HEK293T (cell line): ENCODE results near the gene SETD3.

ENCODE experiments used
- CTCF ChIA-PET: fragments of 350-600 bp; formaldehyde crosslinking; extraction: SDS; loops from one replicate; lab custom pipeline; 2021; ENCODE audit warnings: antibody characterized with exemption, inconsistent platforms; lab: Yijun Ruan, JAX
- POLR2A ChIA-PET: fragments of 350-600 bp; formaldehyde crosslinking; extraction: SDS; loops from one replicate; lab custom pipeline; 2020; ENCODE audit warnings: antibody characterized with exemption, inconsistent platforms; lab: Yijun Ruan, JAX
- DNase-seq: peaks from one replicate; pipeline ENCODE4 v3.0.0; 2012; ENCODE audit warnings: mixed read lengths; ENCODE audit errors: extremely low spot score
- ARNT ChIP-seq: fragments of 450-650 bp; IDR thresholded peaks from 2 replicates; pipeline ENCODE4 v1.6.1; 2017; ENCODE audit warnings: mild to moderate bottlenecking
- BHLHE40 ChIP-seq: fragments of 450-650 bp; IDR thresholded peaks from 2 replicates; pipeline ENCODE4 v1.6.1; 2016; ENCODE audit warnings: mild to moderate bottlenecking, moderate library complexity, borderline replicate concordance
- CTBP1 ChIP-seq: fragments of 450-650 bp; IDR thresholded peaks from 2 replicates; pipeline ENCODE4 v1.6.1; 2016; ENCODE audit warnings: borderline replicate concordance
- ELF4 ChIP-seq: fragments of 450-650 bp; IDR thresholded peaks from 2 replicates; pipeline ENCODE4 v1.6.1; 2017; ENCODE audit warnings: antibody characterized with exemption
- FOXA1 ChIP-seq: fragments of 450-650 bp; IDR thresholded peaks from 2 replicates; pipeline ENCODE4 v1.6.1; 2016; ENCODE audit warnings: mild to moderate bottlenecking
- FOXK2 ChIP-seq: fragments of 450-650 bp; IDR thresholded peaks from 2 replicates; pipeline ENCODE4 v1.6.1; 2016; ENCODE audit warnings: mild to moderate bottlenecking
- FOXM1 ChIP-seq: fragments of 450-650 bp; IDR thresholded peaks from 2 replicates; pipeline ENCODE4 v1.6.1; 2017; ENCODE audit warnings: mild to moderate bottlenecking, borderline replicate concordance
- HDGF ChIP-seq: fragments of 450-650 bp; IDR thresholded peaks from 2 replicates; pipeline ENCODE4 v1.6.1; 2017; ENCODE audit warnings: antibody characterized with exemption, borderline replicate concordance
- L3MBTL2 ChIP-seq: fragments of 450-650 bp; conservative IDR thresholded peaks from 2 replicates; pipeline ENCODE4 v1.6.1; 2016; ENCODE audit warnings: mild to moderate bottlenecking
- LEF1 ChIP-seq: fragments of 450-650 bp; IDR thresholded peaks from 2 replicates; pipeline ENCODE4 v1.6.1; 2017; ENCODE audit warnings: mild to moderate bottlenecking, borderline replicate concordance
- NFRKB ChIP-seq: fragments of 450-650 bp; IDR thresholded peaks from 2 replicates; pipeline ENCODE4 v1.6.1; 2016; ENCODE audit warnings: mild to moderate bottlenecking, moderate library complexity
- PKNOX1 ChIP-seq: fragments of 450-650 bp; IDR thresholded peaks from 2 replicates; pipeline ENCODE4 v1.6.1; 2016
- SP1 ChIP-seq: fragments of 450-650 bp; IDR thresholded peaks from 2 replicates; pipeline ENCODE4 v1.6.1; 2017
- SUZ12 ChIP-seq: fragments of 450-650 bp; IDR thresholded peaks from 2 replicates; pipeline ENCODE4 v1.6.1; 2016; ENCODE audit warnings: mild to moderate bottlenecking
- TARDBP ChIP-seq: fragments of 450-650 bp; IDR thresholded peaks from 2 replicates; pipeline ENCODE4 v1.6.1; 2016
- ZNF384 ChIP-seq: fragments of 450-650 bp; IDR thresholded peaks from 2 replicates; pipeline ENCODE4 v1.6.1; 2016

The SETD3 gene

GRCh38 chr14:99518441-99519346 lies 38.0 kb upstream of the SETD3 start:
- peak; percentile 80 for DNase-seq
- ChIA-PET CTCF (interaction anchor here (0.6 to 1.6 kb wide), 3 partner anchors 15 to 126 kb away, joined by 3 to 6 read pairs (median 5); no protein-coding TSS in a partner anchor), POLR2A (no interaction called here)
- 0 out of 2 replicates have a peak, but pooled peaks have one; percentile 19 for TF ChIP-seq ZNF384
- TF ChIP-seq TARDBP, result no peak

GRCh38 chr14:99517643-99518381 lies 37.2 kb upstream of the SETD3 start:
- CTCF ChIA-PET, result interaction anchor here (1.4 to 1.6 kb wide), 2 partner anchors 111 to 125 kb away, joined by 5 to 6 read pairs; no protein-coding TSS in a partner anchor
- DNase-seq, result no peak
- no peak for TF ChIP-seq NFRKB
- POLR2A ChIA-PET, result no interaction called here

DNA sequence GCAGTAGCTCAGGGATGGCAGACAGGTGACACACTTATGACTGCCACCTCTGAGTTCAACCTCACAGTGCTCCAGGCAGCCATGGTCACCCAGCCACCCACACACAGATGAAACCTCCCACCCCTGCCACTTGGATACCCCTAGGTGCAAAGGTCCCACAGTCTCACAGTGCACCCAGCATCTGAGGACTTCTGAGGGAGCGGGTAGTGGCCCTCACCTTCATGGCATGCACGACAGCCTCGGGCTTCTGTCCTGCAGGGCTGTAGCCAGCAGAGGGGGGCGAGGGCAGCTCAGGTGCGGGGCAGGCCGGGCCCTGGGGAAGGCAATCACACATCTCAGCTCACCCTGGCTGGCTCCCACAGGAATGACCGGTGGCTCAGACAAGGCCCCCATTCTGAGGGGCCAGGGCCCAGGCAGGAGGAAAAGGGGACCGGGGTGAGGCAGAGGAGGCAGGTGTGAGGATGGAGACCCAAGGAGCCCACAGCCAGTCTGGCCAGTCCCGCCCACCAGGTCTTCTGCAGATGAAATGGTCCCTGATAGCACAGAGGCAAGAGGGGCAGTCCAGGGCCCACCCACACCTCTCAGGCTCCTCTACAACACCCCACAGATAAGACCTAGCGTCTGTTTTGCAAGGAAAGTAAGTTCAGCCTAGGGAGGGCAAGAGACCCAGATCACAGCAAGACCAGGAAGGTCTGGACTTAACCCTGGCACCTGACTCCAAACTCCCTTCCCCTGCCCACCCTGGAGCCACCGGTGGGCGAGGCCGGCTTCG lies 36.4 kb upstream of the SETD3 start:
- CTCF ChIA-PET, result interaction anchor here (1.4 to 1.6 kb wide), 2 partner anchors 111 to 124 kb away, joined by 5 to 6 read pairs; no protein-coding TSS in a partner anchor

GRCh38 chr14:99516156-99516870 lies 35.7 kb upstream of the SETD3 start:
- DNase-seq, result no peak
- POLR2A ChIA-PET, result no interaction called here
- CTCF ChIA-PET, result no interaction called here
- TF ChIP-seq HDGF (no peak), TARDBP (no peak), SP1 (no peak), ARNT (no peak), SUZ12 (no peak), LEF1 (no peak), L3MBTL2 (no peak), NFRKB (no peak), PKNOX1 (no peak), BHLHE40 (no peak), CTBP1 (no peak), ELF4 (no peak), FOXK2 (no peak), FOXA1 (no peak), FOXM1 (no peak), ZNF384 (no peak)

More for the DNA sequence above, 36.4 kb upstream of the SETD3 start:
- TF ChIP-seq FOXK2, result no peak
- no peak for TF ChIP-seq FOXA1
- TF ChIP-seq L3MBTL2, result no peak
- TF ChIP-seq BHLHE40, result no peak
- TF ChIP-seq ARNT, result no peak
- no peak for TF ChIP-seq ELF4
- no peak for TF ChIP-seq CTBP1
- no peak for TF ChIP-seq ZNF384
- no peak for DNase-seq
- POLR2A ChIA-PET, result no interaction called here

DNA sequence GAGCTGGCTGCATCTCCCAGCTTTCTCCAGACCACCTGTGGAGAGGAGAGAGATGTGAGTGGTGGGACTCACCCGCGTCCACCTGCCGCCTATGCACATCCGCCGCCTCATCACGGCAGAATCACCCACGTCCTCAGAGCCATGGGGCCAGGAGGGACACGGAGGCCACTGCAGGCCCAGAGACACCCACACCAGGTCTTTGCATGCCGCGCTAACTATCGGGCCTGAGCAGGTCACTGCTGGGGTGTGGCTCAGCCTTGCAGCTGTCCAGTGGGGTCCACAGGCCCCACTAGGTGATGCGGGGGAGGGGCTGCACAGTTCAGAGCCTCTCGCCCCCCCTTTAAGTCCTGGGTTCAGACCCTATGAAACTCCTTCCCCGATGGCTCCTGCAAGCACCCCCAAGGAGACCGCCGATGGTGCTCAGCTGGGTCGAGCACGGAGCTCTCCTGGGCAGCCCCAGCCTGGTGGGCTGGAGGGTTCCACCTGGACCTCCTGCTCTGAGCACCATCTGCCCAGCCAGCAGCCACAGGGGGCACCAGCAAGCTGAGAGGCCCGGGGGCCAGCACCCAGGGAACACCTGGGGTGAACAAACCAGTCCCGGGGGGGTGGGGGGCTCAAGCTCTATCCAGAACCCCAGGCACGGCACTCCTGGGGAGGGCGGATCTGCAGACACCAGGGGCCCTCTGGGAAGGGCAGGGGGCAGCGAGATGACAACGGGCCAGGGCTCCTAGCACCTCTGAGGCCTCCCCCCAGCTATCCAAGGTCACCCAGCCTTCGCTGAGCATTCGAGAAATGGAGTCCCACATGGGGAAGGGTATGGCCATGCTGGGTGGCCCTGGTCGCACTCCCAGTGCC lies 34.9 kb upstream of the SETD3 start:
- TF ChIP-seq ELF4 (no peak), L3MBTL2 (no peak), LEF1 (no peak), FOXK2 (no peak), FOXA1 (no peak), ARNT (no peak), FOXM1 (no peak), PKNOX1 (no peak), ZNF384 (no peak)
- DNase-seq, result no peak
- POLR2A ChIA-PET, result no interaction called here
- CTCF ChIA-PET, result no interaction called here
